GM18907 (cell line): ENCODE results near the gene MPL.

ENCODE experiments used
- ATAC-seq: cut with Tn5 transposase; IDR thresholded peaks from one replicate; pipeline ENCODE4 v1.9.1; 2021; ENCODE audit warnings: mild to moderate bottlenecking, moderate library complexity; ENCODE audit not compliant: unreplicated experiment

MPL gene

DNA sequence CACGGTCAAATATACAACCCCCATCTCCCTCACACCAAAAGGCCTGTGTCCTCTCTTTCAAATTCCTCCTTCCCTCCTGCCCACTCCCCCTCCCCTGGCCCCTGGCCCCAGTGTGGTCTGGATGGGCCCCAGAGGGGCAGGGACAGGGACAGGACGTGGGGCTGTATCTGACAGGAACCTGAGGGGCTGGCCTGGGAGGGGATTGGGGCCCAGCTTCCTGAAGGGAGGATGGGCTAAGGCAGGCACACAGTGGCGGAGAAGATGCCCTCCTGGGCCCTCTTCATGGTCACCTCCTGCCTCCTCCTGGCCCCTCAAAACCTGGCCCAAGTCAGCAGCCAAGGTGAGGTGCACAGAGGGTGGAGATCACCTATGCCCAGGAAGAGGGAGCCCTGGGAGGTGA is at the start of gene MPL:
Gene MPL (plus strand): TSS at position 231 of the 400 bp plus-strand sequence. CDS start 31 bp downstream, at position 262.
- no peak for ATAC-seq

DNA sequence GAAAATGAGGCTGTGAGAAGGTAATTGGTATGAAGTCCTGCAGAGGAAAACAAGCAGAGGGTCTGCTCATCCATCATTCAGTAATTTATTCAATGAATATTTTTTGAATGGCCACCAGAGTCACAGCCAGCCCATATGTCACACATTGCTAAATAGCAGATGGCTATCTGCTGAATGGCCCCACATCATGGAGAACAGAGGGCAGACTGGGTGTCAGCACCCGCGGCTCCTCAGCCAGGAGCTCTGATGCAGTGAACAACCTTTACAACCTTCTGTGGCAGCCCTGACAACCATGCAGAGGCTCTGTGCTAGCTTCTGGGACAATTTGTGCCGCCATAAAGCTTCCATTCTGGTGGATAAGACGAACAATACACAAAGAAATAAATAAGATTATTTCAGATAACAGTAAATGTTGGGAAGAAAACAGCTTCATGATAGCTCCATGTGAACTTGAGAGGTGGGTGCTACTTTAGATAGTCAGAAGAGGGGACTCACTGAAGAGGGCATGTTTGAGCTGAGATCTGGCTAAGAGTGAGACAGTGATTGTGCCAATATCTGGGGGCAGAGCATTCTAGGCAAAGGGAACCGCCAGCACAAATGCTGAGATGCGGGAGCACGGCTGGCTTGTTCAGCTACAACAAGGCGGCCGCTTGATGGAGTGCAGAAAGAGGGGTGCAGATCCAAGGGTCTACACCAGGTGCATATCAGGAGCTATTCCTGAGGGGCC is 49.4 kb upstream of the MPL start:
- no peak for ATAC-seq

DNA sequence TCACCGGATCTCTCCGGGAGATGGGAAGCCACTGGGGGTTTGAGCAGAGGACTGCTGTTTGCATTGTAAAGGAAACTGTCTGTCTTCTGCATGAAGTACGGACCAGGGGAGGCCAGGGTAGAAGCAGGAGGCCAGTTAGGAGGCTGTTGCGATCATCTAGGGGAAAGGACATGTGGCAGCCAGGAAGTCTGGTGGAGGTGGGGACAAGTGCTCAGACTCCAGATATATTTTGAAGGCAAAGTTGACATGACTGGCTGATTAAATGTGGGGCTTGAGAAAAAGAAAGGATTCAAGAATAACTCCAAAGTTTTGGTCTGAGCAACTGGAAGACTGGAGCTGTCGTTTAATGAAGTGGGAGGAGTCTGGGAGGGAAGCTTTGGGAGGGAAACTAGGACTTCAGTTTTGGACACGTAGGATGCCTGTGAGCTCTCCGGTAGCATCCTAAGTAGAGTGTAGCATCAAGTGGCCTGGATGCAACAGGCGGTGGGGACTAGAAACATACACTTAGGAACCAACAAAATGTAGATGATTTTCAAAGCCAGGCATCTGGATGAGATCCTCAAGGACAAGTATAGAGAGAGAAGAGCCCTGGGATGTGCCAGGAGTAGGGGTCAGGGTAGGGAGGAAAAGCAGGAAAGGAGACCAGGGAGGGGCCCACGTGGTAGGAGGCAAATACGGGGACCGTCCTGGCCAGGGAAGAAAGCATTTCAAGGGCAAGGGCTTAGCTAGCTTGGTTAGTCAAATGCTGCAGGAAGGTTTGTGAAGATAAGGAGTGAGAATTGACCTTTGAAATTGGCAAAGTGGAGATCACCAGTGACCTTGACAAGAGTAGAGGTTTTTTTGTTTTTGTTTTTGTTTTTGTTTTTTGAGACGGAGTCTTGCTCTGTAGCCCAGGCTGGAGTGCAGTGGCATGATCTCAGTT is 48.6 kb upstream of the MPL start:
- ATAC-seq, result no peak

DNA sequence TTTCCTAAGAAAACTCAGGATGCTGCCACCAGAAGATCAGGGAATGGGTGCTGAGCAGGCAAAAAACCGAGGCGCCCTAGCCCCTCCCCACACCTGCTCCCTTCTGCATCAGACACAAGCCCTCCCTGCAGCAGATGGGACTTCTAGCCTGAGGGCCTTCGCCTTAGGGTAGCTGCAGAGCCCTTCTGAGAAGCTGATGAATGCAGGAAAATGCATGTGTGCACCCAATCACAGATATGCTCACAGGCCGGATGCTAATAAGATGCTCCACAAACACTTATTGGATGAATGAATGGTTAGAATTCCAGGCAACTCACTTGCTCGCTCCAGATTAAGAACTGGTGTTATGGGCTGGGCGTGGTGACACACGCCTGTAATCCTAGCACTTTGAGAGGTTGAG is 45.4 kb upstream of the MPL start:
- ATAC-seq, result no peak

DNA sequence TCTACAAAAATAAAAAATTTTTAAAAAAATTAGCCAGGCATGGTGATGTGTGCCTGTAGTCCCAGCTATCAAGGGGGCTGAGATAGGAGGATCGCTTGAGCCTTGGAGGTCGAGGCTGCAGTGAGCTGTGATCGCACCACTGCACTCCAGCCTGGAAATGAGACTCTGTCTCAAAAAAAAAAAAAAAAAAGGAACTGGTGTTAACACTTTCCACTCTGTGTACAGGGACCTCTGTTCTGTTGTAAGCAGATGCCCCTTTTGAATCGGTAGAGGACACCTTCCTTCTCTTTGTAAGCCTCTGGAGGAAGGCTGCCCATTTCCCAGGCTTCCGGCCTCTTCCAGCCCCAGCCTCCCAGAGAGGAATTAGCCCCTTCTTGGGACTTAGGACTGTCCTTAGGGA is 44.9 kb upstream of the MPL start:
- no peak for ATAC-seq

DNA sequence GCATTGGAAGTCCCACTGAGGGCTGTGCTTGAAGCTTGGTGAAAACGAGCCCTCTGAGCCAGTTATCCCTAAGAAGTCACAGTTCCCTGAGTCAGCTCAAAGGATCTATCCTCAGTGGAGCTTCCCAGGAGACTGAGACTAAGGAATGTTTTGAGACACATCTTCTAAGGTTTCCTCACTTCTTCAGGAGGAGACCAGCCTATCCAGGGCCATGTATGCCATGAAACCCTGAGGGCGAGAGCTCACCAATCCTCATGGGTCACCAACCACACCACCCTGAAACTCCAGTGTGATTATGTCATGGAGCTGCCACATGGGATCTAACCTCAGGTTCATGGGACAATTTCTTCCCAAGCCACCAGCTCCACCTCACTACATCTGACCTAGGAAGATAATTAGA is 44.4 kb upstream of the MPL start:
- no peak for ATAC-seq

DNA sequence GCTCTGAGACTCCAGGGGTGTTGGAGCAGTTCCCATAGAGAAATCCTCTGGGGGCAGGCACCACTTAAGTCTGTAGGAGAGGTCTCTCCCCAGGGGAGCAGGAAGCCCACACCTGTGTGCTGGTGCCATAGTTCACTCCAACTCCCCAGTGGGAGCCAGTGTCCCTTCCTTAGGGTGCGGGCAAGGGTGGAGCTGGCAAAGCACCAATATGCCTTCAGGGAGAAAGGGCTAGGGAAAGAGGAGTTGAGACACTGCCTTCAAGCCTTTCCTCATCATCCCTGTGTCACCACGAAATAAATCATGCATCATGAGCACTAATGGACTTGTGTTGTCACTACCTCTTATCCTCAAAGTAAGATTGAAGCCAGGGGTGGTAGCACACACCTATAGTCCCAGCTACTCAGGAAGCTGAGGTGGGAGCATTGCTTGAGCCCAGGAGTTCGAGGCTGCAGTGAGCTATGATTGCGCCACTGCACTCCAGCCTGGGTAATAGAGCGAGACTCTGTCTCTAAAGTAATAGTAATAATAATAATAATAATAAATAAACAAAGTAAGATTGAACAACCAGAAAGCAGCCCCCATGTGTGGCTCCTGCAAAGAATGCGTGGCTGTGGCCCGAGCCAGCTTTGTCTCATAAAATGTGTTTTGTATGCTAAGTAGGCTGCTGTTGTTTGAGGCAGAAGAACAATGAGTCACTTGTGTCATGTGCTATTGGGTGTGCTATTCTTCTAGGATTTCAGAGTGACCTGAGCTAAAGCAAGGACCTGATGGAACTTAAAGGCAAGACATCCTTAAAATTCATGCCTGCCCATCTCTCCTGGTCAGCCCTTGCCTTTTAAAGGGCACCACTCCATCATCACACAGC is 43.5 kb upstream of the MPL start:
- no peak for ATAC-seq

DNA sequence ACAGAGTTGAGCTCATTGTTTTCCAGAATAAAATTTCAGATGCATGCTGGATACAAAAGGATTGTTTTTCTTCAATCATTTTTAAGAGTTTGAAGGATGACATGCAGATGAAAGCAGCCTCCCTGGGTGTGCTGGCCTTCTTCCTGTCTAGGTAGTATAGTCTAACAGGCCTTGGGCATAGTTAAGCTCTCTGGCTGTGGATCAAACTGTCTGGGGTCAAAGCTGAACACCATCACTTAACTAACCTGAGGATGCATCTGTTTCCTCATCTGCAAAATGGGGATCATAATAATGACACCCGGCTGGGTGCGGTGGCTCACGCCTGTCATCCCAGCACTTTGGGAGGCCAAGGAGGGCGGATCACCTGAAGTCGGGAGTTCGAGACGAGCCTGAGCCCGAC is 42.9 kb upstream of the MPL start:
- no peak for ATAC-seq

DNA sequence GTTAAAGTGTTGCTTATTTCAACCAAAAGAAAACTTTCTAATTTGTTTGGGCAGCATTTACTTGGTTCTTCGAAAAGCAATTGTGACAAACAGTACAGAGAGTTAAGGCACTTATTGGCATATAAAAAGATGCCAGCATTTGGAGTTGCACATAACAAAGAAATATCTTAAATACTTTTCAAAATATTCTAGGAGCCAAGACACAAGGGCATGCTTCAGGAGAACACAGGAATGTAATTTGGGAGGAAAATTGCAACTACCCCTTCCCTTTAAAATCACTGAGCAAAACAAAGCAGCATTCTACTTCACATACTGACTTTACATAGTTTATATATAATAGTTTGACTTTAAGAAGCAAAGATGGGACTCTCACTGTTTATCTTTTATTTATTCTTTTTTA is 41.4 kb upstream of the MPL start:
- ATAC-seq, result no peak

DNA sequence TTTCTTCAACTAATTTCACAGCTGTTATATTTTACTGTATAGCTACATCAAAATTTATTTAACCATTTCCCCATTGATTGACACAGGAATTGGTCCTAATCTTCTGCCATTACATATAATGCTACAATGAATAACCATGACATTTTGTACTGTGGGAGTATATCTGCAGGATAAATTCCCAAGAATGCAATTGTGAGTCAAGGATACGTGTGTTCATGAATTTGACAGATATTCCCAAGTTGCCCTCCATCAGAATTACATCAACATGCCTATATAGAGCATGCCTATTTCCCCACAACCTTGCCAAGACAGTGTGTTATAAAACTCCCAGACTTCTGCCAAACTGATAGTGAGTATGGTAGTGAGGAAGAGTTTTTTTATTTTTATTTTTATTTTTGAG is 39.6 kb upstream of the MPL start:
- no peak for ATAC-seq

DNA sequence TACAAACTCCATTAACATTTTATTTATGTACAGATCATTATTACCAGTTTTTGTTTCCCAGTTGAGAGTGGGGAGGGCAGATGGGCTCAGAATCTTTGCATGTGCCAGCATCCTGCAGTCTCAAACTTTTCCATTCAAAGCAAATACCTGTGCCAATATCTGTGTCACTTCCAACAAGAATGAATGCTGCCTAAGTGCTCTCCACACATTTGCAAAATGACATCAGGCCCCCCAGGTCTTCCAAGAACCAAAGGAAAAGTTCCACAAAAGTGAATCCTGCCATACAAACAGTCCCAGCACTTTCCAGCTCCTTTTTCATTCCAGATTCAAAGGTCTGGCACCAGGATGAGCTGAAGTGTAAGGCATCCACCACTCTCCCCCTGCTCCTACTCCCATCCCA is 38.5 kb upstream of the MPL start:
- no peak for ATAC-seq

DNA sequence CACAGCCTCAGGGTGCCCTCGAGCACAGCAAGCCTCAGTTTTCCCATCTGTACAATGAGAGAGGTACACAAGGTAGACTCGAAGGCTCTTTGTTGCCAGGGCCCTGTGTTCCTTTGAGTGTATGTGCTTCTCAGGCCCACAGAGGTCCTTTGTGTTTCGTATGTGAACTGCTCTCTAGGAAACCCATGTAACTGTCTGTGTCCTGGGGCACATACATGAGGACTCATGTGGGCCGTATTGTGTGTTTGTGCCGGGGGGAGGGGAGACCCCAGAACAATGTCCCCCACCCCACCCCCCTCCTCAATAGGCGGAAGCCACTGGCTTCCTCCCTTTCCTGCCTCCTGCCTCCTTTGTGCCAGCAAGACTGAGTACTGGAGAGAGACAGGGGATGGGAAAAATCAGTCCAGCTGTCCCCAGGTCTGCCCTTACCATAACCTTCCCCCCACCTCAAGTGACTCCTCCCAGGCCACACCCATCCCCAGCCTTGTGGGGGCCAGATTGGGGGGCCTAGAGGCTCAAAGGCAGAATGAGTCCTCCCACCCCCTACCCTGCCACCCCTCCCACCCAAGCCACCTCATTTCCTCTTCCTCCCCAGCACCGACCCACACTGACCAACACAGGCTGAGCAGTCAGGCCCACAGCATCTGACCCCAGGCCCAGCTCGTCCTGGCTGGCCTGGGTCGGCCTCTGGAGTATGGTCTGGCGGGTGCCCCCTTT is 37.1 kb upstream of the MPL start, which contains the start of gene TIE1:
Gene TIE1 (plus strand): TSS at position 605 of the 717 bp plus-strand sequence. CDS start 90 bp downstream, at position 695.
- ATAC-seq, result no peak

DNA sequence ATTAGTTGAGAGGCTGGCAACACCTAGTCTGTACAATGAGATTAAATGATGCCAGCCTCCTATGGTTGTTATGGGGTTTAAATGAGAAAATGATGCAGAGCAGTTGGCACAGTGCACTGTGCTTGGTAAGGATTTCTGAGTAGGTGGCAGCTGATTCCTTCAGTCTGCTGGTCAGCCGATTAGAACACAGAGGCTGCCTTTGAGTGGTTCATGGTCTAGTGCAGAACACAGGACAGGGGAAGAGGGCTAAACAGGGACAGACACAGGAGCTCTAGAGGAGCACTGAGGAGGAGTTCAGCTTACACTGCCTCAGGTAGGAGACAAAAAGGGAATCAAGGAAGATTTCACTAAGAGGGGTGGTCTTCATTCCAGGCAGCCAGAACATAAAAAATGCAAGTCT is 35.4 kb upstream of the MPL start:
- ATAC-seq, result no peak

DNA sequence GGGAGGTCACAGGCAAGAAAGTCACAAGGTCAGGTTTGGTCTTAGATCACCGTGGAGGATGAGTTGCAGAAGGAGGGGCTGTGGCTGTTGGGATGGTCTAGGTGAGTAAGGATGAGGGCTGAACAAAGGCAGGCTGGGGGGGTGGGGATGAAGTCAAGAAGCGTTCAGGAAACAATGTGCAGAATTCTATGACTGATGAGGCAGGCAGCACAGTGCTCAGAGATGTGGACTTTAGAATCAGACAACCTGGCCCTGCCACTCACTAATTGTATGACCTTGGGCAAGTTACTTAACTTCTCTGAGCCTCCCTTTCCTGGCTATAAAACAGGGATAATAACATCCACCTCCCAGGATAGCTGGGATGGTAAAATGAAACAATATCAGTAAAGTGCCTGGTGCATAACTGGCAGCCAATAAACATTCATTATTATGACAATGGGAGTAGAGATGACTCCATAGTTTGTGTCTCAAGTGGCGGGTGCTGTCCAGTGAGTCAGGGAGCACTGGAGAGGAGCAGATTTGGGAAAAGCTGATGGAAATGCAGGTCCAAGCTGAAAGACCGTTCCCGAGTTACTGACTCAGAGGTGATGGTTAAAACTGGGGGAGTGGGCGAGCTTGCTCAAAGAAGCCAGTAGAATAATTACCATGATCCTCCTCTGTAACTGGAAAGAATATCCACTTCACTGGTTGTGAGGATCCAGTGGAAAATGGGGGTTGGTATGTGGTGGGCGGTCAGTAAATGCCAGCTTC is 34.7 kb upstream of the MPL start:
- ATAC-seq, result no peak

DNA sequence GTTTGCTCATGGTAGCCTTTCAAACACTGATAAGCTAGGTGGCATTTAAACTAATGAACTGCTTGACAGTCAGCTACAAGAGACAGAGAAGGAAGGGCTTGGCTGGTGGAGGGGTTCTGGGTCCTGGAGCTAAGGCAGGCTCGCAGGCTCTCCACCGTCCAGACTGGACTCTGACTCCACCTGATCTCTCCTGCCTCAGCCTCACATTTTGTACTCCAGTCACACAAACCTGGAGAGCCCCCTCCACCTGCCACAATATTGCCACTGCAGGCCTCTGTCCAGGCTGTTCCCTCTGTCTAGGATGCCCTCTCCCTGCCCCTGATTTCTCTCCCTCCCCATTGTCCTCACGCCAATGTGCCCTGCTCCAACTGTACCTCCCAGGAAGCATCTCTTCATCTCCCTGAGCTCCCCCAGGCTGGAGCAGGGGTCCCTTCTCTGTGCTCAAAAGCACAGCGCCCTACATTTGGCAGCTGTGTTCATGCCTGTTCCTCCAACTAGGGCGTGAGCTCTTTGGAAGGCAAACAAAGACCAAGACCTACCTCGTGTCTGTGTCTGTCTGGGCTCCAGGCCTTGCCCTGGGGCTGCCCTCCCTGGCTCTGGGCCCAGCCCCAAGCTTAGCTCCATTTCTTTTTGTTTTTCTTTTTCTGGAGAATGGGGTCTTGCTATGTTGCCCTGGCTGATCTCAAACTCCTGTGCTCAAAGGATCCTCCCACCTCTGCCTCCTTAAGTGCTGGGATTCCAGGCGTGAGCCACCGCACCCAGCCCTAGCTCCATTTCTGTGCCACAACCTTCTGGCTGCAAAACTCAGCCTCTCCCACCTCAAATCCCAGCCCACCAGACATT is 33.9 kb upstream of the MPL start:
- no peak for ATAC-seq

DNA sequence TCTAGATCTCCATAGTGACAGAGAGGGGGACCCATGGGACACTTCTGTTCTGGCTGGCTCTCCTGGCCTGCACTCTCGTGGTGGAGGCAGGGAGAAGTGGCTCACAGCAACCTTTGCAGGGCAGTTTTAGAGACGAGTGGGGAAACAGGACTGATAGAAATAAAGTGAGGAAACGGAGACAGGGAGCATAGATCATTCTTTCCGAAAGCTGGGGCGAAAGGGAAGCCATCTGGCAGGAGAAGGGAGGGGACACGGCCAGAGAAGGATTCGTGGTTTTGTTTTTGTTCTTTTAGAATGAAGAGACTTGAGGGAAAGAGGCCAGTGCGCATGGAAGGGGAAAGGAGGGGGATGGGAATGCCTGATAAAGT is 33.3 kb upstream of the MPL start:
- no peak for ATAC-seq

DNA sequence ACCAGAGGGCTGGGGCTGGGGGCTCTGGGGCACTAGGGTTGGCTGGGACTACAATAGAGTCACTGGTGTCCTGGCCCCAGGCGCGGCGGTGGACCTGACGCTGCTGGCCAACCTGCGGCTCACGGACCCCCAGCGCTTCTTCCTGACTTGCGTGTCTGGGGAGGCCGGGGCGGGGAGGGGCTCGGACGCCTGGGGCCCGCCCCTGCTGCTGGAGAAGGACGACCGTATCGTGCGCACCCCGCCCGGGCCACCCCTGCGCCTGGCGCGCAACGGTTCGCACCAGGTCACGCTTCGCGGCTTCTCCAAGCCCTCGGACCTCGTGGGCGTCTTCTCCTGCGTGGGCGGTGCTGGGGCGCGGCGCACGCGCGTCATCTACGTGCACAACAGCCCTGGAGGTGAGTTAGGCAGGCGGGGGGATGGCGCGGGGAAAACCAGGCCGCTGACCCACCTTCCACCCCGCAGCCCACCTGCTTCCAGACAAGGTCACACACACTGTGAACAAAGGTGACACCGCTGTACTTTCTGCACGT is 32.8 kb upstream of the MPL start:
- ATAC-seq, result no peak

DNA sequence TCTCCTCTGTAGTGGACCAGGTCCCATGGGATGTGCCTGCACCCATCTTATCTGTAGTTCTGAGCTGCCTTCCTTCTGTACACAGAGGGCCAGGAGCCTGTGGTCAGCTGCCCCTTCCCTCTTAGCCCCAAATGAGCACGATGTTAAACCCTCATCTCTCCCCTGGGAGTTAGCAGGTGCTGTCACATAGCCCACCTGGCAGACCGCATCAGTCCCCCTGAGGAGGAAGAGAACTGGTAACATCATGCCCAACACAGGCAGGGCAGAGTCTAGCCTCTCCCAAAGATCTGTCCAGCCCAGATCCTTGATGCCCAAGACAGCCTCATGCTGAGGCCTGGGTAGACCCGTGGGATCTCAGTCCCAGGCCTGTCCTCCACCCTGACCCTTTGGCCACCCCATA is 32.2 kb upstream of the MPL start:
- no peak for ATAC-seq
